ENCODE results near the gene KCTD10.

Gene KCTD10

DNA sequence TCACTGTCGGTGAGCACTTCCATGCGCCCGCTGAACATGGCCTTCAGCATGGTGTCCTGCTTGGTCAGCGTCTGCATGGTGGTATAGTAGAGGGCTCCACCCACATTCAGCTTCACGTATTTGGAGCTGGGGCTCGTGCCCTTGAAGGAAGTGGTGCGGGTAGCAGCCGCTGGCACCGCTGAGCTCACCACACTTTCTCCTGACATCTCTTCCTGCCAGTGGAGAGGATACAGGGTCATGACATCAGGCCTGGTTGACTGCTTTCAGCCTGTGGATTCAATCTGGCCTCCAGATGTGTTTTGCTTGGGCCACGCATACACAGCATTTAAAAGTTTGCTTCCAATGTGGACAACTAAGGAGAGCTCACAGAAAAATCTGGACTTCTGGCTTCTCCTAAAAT, 7.6 kb downstream of the KCTD10 start:
- DNase-seq, result no peak

DNA sequence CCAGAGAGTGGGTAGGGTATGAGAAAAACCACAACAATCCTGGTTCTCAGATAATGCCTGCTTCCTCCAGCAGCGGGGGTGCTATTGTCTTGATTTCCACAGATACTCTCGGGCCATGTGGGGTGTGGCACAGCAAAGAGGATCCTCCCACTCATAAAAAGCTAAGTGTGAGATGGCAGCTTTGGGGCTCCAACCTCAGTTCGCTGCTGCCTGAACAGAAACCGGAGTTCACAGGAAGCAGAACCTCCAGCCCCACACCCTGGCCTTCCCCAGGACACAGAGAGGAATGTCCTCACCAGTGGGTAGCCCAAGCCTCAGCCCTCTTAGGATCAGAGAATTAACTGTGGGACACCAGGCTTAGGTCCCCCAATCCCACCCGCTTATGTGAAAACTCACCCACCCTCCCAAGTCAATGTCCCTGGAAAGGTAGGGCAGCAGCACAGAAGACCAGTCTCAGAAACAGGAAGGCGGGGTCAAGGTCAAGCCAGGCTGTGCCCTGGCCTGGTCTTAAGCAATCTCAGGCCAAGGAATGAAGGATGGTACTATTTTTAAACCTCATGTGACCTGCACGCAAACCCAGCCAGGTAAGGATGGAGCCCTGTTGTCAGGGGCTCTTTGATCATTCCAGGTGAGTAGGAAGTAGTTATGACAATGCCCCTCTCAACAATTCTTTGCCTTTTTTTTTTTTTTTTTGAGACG, 9.0 kb downstream of the KCTD10 start:
- no peak for DNase-seq

DNA sequence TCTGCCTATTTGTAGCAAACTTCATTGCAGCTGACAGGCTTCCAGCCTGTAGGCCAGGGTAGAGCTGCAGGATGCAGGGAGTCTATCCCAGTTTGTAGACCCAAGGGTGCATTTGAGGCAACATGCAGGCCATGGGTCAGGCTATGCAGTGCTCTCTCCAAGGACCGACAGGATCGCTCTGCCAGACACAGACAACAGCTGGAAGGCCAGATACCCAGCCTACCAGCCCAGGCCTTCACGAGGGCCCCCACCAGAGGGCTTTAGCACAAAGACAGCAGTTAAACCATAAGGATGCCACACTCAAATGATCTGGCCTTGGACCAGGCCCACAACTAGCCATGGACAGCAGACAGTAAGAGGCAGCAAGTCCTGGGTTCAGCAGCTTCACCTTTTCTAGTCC, 10.3 kb downstream of the KCTD10 start:
- DNase-seq, result no peak

DNA sequence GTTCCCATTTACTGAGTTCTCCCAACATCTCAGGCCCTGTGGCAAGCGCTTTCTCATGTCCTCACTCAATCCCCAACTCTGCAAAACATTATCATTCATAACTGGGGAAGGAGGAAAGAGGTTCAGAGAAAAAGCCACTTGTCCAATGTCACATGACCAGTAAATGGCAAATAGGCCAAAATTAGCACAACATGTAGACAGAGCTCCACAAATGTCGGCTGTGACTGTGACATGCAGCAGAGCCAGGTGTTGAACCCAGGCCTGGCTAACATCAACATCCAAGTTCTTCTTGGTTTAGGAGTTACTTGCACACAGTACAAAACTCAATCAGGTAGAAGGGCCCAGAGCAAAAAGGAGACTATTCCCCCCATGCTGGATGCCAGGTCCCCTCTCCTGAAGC, 10.8 kb downstream of the KCTD10 start:
- DNase-seq, result no peak

DNA sequence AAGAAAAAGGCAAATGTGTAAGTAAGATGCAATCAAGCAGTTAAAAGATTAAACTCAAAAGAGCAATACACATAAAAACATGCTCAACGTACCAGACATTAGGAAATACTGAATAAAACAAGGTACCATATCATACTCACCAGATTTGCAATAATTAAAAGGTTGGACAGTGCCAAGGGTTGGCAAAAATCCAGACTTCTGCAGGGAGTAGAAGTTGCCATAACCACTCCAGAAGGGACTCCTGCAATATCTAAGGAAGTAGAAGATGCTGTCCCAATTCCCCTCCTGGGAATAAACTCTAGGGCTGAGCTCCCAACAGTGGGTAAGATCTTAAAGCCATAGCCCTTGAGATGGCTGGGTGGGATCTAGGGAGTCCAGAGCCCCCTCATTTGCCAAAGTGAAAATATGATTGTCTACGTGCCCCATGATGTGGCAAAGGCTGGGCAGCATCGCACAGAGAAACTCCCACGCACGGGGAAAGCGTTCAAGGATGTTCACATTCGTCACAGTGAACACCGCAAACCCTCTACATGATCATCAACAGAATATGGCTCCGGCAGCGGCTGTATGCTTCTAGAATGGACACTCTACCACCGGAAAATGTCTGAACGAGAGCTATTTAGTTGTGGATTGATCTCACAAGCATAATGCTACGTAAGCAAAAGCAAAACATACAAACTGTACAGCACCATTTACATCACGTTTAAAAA, 12.3 kb downstream of the KCTD10 start:
- no peak for DNase-seq

DNA sequence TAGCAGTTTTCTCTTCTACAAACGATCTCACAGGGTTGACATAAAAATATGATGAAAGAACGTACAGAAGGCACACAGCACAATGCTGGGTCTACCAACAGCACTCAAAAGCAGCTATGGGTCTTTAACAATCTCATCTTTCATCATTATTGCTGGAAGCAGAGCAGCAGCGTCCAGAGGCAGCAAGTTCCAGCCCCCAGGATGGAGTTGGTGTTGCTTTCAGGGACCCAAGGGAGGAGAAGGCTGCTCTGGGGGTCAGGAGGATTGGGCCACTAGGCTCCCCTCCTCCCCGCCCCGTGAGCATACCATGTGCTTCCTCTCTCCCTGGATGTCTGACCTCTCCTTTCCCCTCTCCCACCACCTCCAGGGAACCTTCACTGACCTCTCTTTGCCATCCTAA, 13.3 kb downstream of the KCTD10 start:
- DNase-seq, result no peak

DNA sequence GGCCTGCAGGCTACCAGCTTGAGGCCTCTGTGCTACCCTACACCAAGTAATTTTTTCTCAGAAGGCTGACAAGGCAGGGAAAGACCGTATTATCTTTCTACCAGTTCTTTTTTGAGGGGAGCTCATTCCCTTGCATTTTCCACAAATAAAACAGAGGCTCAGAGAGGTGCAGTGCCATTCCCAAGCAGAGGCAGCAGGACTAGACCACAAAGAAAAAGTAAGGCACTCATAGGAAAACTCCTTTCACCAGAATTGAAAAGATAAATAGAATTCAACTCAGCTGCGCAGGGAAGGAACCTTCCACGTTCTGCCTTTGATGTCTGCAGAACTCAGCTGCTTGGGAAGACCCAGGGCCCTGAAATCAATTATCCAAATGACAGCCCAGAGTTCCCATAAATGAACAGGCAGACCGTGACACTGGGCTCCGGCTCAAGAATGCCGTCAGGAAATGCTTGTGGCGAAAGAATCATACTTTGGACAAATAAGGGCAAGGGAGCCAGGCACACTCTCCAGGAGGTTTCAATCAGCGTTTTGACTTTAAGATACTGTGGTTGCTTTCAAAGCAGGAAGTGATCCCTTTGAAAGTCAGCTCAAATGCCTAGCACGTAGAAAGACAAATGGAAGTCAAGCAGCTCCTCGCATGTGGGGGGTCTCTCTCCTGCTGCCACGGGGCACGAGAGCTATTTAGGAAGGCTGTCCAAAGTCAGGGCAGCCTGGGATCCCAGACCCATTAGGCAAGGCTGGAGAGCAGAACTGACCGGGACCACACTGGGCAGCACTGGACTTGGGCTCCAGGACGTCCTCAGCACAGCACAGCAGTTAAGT, 14.0 kb downstream of the KCTD10 start:
- DNase-seq, result peak; percentile 47 to 66

DNA sequence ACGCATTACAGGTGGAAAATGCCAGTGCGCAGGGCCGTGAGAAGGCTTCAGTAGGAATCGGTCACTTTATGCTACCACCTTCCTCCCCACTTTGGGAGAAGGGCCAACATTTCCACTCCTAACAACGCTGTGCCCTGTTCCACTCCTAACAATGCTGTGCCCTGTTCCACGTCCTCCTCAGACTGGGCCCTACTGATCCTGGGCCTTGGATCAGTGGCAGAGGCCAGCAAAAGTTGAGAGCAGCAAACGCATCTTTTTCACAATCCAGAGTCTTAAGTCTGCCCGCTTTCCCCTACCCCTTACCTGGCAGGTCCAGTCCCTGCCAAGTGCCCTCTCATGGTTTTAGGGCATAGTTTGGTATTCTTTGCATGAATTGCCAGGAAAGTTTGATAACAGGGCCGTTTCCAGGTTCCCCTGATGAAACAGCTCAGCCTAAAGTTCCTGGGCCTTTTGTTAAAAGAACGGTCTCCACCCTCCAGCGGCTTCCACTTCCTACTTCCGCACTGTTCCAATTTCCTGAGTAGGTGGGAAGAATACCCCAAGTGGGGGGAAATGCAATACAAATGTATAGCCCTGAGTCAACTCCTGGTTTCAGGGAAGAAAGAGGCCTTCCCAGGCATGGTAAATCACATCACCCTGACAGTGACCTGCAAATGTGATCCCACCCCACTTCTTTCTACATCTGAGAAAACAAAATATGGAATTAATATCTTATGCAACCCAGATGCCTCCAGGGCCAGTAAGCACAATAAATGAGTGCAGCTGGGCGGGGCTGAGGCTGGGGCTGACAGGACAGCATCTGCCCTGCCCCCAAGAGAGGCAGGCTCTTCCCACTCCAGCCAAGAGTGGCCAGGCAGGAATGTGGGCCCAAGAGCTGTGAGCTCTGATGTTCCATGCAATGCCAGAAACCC, 15.0 kb downstream of the KCTD10 start:
- DNase-seq, result no peak

DNA sequence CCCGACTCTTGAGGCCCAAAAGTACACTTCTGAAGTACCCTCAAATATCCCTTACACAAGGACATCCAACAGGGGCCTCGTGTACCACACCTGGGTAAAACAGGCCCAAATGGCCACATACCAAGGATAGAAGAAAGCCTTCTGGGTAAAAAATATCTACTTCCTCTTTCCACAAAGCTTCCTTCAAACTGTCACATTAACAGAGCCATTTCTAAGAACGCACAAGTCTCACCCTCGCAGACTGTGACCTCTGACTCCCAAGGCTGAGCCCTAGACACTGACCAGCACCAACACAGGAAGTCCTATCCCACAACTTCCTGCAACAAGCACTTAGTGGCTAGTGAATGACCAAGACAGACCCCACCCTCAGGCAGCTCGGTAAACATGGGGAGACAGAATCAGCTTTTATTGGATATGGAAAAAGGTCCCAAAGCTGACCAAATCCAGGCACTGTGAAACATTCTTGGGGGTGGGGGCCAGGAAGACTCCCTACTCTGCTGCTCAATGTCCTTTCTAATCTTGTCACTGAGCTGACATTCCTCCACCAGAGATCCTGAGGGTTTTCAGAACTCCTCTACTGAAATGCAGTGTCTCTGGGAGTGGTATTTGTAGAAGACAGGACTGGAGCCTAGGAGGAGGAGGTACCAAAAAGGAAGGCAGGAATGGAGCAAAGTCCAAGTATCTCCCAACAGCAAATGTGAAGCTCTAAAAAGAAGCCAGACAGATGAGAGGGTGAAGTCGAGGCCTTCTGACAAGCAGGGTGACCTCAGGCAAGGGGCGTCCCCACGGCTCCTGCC, 15.9 kb downstream of the KCTD10 start:
- peak; percentile 51 to 69 for DNase-seq

DNA sequence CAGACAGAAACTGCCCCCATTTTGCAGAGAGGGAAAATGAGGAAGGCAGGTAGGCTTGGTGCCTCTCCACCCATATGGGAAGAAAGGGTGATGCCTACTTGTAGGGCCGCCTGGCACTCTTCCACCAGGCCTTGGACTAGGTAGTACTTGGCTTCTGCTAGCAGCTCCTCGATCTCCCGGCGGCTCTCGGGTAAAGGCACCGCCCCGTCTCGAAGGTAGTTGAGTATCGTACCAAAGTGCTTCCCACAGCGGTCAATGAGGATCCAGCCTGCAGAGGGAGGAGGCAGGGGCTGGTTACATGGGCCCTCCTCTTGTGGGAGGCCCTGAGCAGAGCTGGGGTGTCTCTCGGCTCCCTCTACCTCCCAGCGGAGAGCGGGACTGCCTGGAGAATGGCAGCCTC, 16.6 kb downstream of the KCTD10 start:
- DNase-seq, result no peak

DNA sequence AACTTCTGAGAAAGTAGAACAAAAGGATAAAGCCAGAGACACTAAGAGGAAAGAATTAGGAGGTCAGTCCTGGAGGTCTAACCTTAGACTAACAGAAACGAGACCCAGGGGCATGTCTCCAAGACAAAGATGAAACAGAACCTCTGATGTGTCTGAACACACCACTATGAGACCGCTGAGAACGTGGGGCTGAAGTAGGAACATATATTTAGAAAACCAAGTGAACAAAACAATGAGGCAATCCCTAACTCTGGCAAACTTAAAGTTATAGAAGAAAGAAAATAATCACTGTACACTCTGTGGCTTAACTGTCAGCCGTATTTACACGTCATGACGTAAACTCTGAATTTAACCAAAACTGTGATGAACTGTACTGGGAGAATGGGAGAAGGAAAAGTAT, 17.9 kb downstream of the KCTD10 start:
- no peak for DNase-seq

DNA sequence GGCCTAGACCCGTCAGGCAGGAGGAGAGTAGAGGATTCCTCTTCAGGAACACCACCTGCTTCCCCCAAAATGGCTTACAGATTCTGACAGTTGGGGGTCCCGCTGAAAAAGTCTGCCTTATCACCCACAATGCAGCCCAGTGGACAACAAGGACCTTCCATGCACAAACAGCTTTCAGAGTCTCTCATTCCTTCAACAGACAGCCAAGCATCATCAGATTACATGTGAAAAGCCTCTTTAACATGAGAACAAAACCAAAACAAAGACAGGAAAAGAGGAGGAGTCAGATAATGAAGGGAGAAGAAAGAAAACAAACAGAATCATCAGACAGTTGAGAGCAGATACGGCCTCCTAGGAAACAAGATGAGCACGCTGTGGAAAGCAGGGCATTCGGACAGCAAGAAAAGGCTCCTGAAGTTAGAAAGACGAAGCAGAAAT, 18.3 kb downstream of the KCTD10 start:
- no peak for DNase-seq

DNA sequence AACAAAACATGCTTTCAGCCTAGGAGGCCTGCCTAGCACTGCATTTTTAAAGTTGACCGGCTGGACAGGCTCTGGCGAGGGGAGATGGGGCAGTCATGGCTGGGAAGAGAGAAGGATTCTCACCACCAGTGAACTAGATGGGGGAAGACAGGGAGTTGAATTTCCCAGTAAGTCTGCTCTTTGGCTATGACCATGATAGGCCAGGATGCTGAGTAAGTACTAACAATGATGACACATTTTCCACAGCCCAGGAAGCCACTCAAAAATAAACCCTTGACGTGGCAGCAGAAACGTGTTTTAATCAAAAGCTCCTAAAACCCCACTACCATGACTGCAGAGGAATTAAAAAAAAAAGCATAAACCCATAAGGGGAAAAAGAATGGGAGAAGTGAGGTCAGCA, 19.0 kb downstream of the KCTD10 start:
- DNase-seq, result no peak

DNA sequence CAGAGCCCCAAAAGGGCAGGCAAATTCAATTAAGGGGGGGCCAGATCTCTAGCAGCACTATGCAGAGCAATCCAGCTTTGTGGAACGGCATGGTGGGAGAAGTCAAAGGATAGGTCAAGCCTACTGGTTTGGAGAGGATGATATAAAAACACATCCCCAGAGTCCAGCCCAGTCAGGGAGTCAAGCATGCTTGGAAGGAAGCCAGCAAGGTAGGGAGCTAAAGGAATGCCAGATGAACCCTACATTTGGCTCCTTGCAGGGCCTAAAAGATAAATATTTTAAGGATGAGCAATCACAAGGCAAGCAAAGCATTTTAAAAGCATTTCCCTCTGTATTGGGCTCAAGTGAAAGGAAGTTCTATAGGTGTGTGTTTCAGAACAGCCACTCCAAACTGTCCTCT, 21.4 kb downstream of the KCTD10 start:
- no peak for DNase-seq

DNA sequence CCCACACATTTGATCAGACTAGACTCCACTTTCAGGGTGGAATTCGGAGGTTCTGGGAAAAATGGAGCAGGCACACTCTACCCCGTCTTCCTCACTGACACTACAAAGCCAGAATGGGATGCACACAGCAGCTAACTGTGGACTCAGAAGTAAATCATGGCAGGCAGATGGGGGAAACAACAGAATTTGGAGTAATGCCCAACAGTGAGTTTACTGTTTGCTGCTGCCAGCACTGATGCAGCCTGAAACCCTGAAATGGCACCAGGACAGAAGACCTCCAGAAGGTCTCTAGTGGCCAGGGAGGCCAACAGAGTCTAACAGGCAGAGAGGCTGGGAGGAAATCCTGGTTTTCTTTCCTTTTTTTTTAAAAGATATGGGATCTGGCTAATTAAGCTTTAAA, 24.6 kb downstream of the KCTD10 start:
- no peak for DNase-seq

DNA sequence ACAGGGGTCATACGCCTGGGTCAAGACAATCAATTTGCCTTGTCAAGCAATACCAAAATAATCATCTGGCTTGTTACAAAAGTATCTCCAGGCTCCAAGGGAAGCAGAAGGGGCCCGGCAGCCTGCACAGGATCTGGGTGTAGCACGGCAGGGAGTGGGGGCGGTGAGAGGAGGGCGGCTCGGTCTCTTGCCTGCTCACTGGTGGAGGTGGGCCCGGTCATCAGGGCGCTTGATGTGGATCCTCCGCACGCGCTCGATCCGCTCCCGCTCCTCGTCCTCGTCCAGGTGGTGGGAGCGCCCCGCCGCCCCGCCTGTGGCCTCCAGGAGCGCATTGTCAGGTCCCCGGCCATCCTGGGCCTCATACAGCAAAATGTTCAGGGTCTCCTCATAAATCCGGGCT, 25.7 kb downstream of the KCTD10 start:
- no peak for DNase-seq

DNA sequence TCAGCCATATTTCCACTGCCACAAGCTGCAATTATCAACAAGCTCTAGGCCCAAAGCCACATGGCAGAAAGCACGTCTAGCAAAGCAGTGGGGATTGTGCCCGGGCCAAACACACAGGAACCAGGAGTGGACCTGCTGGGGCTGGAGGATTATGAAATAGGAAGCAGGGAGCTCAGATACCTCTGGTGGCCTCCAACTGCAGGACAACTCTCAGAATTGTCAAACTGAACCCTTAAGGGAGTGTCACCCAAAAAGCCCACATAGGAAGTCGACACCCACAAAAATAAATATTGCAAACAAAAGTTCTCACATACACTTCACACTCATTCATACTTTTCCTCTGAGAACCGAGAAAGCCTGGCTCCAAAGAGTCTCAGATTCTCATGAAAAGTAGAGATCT, 26.1 kb downstream of the KCTD10 start:
- peak; percentile 5 to 11 for DNase-seq

DNA sequence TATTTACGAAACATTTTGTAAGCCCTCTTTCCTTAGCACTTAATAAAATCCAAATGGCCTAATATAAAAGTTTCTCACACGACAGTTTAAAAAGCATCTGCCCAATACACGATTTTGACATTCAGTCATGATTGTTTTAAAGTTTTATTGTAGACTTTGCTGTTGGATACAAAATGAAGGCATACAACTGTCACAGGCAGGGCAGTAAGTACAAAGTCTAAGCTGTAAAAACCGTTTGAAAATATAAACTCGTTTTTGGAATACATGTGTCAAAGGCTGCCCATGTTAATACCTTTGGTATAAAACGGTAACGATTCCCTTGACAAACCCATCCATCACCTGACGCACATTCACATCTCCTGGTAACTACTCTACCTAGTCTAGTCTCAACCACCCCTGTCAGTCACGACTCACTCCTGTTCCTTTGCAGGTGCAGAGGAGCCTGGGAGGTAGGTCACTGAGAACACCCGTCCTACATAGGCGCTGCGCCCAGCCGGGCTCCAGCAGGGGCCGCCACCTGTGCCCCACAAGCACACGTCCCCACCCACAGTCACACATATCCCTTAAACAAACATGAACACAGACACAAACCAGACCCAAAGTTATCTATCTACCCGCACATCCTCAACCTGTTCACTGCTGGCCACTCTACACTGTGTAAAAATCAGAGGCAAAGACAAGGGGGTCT, 27.1 kb downstream of the KCTD10 start:
- DNase-seq, result peak; percentile 8 to 23

DNA sequence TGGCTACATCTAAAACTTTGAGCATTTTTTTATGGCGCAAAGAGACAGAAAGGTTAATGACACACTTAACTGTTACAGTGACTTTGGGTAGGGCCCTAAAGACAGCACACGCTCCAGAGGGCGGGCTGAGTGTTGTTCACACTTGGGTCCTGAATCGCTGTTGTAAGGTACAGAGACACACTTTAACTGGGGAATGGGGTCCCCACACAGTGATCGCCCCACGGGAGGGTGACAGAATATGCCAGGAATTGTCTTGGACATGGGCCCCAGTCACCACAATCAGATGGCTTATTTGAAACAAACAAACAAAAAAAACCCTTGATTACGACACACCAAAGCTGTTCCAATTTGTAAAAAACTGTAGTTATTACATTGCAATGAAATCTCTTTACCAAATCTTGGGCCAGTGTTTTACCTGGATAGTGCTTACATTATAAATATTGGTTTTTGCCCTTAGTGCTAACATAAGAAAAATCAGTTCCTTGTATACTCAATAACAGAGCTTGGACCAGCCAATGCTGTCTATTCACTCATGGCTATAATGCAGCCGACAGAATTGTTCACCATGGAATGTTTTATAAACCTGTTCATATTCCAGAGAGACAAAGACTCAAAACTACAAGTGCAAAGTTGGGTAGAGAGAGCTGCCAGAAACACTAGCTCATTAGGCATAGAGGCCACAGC, 28.3 kb downstream of the KCTD10 start:
- DNase-seq, result no peak

DNA sequence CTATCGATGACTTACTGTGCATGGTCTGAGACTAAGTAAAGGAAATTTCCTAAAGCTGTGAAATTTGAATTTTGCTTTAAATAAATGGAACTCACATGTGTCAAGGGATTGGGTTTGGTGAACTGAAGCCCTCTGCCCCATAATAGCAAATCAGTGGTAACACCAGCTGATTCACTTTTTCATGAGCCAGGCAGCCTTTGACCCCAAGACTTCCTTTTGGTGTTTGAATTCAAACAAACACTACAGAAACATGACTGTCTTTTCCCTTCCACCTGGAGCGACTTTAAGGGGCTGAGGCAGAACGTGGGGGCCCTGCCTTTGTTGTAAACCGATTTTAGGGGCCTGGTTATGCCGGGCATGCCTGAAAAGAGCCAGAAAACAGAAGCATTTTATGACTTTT, 28.8 kb downstream of the KCTD10 start:
- DNase-seq, result no peak

DNA sequence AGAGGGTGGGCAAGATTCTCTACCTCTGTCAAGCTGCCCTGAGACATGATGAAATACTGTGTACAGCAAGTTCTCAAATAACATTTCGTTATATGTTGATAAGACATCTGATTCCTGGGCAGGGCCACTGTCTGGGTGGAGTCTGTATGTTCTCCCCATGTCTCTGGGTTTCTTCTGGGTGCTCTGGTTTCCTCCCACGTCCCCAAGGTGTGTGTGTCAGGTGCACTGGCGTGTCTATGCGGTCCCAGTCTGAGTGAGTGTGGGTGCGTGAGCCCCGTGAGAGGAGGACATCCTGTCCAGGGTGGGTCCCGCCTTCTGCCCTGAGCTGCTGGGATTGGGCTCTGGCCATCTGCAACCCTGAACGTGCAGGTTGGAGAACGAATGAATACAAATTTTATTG, 29.6 kb downstream of the KCTD10 start:
- no peak for DNase-seq
